VCaP (cell line): ENCODE measurements around the gene USP49.
A peak's percentile ranks its signal among the peaks of the same experiment; 100 is the strongest.

Source experiments
- H3K27ac ChIP-seq: fragments of 450-650 bp; 2 replicates; pipeline ENCODE4 v1.5.1; 2017
- CTCF ChIP-seq: fragments of 450-650 bp; conservative IDR thresholded peaks from 2 replicates; pipeline ENCODE4 v1.5.1; 2017; ENCODE audit warnings: mild to moderate bottlenecking, moderate library complexity

Gene USP49

GRCh38 chr6:41790045-41790444, 105.1 kb downstream of the USP49 start:
- no peak overlapping the region for H3K27ac ChIP-seq
- no peak for TF ChIP-seq CTCF

GRCh38 chr6:41789390-41789724, 105.8 kb downstream of the USP49 start:
- TF ChIP-seq CTCF, result no peak
- no peak overlapping the region for H3K27ac ChIP-seq

GRCh38 chr6:41787219-41787917, 107.8 kb downstream of the USP49 start, which contains the start of gene TOMM6:
TOMM6 (plus strand) TSS chr6:41787694; CDS start chr6:41787698, 4 bp downstream.
- TF ChIP-seq CTCF, result peak; percentile 88
- H3K27ac ChIP-seq, result peak within 1 kb of the TSS; percentile 92

- TF ChIP-seq CTCF, result peak; percentile 89
- peak overlapping the region; percentile 92 for H3K27ac ChIP-seq
Observed at GRCh38 chr6:41786451-41787218, 108.5 kb downstream of the USP49 start.

- TF ChIP-seq CTCF, result no peak
- peak overlapping the region; percentile 92 for H3K27ac ChIP-seq
Observed at GRCh38 chr6:41785689-41786450, 109.3 kb downstream of the USP49 start.

- no peak for TF ChIP-seq CTCF
- H3K27ac ChIP-seq, result no peak overlapping the region; the same call in 1 of the 2 replicates
Observed at GRCh38 chr6:41785254-41785653, 109.9 kb downstream of the USP49 start.

GRCh38 chr6:41784581-41785171, 110.5 kb downstream of the USP49 start:
- no peak for TF ChIP-seq CTCF
- no peak overlapping the region for H3K27ac ChIP-seq
